NCI-H1092 (cell line): ENCODE measurements around the gene TUBB6.

Experiments used
- DNase-seq: peaks from one replicate; lab custom pipeline; 2025; lab: John Stamatoyannopoulos, UW

Gene TUBB6

DNA sequence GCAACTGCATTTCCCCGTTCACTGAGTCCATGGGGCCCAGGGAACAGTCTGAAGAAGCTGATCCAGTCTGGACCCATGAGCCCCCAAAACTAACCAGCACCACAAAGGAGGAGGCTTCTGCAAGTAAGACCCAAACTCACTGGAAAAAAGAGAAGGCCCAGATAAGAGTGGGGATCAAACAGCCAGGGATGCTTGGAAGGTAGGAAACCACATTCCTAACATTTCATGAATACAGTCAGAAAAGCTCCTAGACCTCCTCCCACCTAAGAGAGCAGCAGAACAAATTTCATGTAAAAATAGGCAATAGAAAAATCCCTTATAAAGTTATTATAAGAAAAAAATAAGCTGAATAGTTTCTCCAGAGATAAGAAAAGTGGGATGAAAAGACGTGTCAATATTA, 30.3 kb downstream of the TUBB6 start:
- no peak for DNase-seq

DNA sequence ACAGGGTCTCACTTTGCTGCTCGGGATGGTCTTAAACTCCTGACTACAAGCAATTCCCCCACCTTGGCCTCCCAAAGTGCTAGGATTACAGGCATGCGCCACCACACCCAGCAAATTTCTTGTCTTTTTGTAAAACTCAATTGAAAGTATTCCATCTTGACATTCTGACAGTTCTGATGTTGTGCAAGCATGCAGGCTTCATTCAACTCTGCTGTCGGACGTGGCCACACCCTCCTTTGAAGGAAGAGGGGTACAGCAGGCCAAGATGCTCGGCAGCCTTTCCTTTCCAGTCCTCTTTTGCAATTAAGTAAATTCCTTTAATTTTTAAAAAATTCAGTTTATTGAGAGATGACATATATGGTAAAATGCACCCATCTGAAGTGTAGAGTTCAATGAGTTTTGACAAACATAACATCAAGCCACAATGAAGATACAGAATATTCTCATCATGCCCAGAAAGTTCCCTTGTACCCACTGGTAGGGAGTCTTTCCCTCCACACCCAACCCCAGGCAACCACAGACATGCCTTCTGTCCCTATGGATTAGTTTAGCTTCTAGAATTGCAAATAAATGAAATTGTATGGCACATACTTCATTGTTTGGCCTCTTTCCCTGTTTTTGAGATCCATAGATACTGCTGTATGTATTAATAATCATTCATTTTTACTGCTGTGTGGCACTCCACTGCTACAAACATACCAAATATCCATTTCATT, 33.1 kb downstream of the TUBB6 start:
- DNase-seq = no peak

- DNase-seq = no peak
These were observed 34.6 kb downstream of the TUBB6 start for GRCh38 chr18:12342661-12343060.

GRCh38 chr18:12345491-12346239, 37.6 kb downstream of the TUBB6 start:
- no peak for DNase-seq

DNA sequence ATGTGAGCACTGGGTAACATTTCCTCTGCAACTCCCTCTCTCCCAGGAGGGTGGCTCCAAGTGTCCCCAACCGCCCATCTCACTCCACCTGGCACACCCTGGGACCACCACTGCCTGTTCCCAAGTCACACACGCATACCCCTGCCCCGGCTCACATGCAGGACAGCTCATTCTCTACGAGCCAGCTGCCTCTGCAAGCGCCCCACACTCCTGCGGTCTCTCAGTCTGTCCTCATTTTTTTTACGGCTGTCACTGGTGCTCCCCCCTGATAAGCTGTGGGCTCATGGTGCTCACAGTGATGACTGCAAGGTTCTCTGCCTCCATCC, 38.2 kb downstream of the TUBB6 start:
- no peak for DNase-seq

DNA sequence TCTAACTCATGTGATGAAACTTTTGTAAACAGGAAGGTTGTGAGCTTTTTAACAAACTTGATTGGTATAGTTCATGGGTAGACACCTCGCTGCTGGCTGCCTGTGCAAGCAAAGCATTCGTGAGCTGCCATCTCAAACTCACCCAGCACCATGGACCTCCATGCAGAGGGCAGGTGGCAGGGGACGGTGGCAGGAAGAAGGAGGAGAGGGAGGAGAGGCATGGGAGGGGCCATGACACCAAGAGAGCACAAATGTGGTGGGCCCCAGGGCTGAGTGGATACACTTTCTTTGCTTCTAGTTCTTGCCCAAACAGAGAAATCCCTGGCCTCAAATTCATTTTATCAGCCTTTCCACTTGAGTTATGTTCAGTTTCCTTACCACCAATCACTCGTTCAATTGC, 39.9 kb downstream of the TUBB6 start:
- DNase-seq = no peak

- DNase-seq = no peak
These were observed 44.1 kb downstream of the TUBB6 start for GRCh38 chr18:12352188-12352587.

- DNase-seq = no peak
These were observed 51.5 kb downstream of the TUBB6 start for GRCh38 chr18:12359515-12359927.

- DNase-seq = no peak
These were observed 53.8 kb downstream of the TUBB6 start for GRCh38 chr18:12361770-12362378.

- no peak for DNase-seq
These were observed 54.6 kb downstream of the TUBB6 start for GRCh38 chr18:12362473-12363174.

DNA sequence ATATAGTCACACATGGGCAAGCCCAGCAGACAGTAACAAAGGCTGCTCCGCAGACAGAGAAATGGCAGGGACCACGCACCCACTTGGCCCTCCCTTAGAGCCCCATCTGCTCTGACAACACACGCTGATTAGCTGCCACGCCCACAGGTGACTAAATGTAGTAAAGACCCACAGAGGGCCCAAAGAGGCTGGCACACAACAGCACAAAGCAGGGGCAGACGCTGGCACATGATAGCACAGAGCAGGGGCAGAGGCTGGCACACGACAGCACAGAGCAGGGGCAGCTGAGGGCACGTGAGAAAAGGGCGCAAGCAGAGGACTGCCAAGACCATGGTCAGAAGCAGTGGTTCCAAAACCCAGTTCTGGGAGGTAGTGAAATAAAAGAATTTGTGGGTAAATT, 58.3 kb downstream of the TUBB6 start:
- DNase-seq = no peak

GRCh38 chr18:12366784-12367183, 58.7 kb downstream of the TUBB6 start:
- DNase-seq = no peak

GRCh38 chr18:12369211-12369610, 61.2 kb downstream of the TUBB6 start:
- DNase-seq = no peak

GRCh38 chr18:12371590-12371989, 63.5 kb downstream of the TUBB6 start:
- no peak for DNase-seq

GRCh38 chr18:12372406-12372805, 64.4 kb downstream of the TUBB6 start:
- no peak for DNase-seq

DNA sequence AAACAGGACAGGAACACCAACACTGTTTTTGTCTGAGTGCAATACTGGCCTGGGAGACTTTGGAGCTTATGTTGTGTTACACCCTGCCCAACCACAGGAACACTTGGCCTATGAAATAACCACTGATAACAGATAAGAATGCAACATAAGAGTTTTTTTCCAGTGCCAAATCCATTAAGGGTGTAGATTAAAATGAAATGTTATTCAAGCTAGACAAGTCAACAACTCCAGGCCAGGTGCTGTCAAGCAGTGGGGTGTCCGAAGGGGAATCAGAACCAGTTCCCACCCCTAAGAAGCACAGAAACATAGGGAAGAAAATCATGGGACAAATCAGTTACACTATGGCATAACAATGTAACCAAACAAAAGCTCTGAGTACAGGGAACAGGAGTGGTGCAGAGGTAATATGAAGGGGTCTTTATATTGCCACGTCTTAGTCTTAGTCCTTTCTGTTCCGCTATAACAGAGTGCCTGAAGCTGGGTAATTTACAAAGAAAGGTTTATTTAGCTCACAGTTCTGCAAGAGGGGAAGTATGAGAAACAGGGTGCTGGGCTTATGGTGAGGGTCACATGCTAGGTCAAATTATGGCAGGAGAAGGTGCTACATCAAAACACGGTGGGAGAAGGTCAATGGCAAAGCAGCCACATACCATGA, 65.2 kb downstream of the TUBB6 start:
- no peak for DNase-seq

DNA sequence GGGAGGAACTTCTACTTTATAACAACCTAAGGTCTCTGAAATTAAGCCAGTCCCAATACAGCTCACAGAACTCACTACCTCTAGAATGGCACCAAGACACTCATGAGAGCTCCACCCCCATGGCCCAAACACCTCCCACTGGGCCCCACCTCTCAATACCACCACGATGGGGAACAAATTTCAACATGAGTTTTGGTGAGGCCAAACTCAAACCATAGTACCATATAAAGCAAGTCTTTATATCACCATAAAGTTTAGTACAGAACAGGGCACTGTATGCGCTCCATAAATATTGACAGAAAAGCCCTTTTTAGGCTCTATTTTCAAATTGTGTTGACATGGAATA, 65.7 kb downstream of the TUBB6 start:
- DNase-seq = no peak

DNA sequence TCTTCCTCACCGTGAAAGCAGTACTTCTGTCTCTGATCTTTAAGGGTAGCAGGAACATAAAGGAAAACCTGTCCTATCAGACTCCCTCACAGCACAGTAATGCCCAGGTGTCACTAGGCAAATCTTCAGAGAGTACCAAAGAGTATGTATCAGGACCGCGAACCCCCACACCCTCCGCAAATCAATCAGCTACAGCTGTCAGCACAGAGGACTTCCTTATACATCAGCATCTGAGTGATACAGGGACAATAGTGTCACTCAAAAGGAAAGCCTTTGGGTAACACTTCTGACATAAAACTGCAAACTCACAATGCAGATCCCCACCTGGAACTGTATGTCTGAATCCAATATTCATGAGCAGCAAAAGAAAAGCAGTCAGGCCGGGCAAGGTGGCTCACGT, 66.4 kb downstream of the TUBB6 start:
- no peak for DNase-seq
